NCI-H748 treated with DMSO at 0.1 percent for 48 hours (cell line): ENCODE data around the gene TLX1.
A peak's percentile ranks its signal among the peaks of the same experiment; 100 is the strongest.
"Not testable (repeated sequence)": the region's sequence is repeated elsewhere in the genome, so short reads cannot be mapped to it uniquely, and the experiment has no call there.

ENCODE experiments used
- DNase-seq: peaks from one replicate; lab custom pipeline; 2025; lab: John Stamatoyannopoulos, UW

The TLX1 gene

DNA sequence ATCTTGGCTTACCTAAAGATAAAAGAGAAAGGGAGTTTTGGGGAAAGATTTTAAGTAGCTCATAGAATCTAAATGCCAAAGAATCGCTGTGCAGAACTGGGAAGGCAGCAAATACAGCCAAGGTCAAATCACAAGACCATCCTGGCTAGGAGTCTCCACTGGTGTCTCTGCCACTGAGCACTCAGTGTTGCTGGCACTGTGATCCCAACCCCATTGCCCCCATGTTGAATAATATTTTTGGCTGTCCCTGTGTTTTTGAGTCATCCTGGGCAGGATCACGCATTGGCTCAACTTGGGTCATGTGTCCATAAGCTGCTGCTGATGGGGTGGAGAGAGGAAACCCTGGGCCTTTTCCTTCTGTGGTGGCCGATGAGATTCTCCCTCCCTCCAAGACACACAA, 21.2 kb downstream of the TLX1 start:
- DNase-seq, result no peak

DNA sequence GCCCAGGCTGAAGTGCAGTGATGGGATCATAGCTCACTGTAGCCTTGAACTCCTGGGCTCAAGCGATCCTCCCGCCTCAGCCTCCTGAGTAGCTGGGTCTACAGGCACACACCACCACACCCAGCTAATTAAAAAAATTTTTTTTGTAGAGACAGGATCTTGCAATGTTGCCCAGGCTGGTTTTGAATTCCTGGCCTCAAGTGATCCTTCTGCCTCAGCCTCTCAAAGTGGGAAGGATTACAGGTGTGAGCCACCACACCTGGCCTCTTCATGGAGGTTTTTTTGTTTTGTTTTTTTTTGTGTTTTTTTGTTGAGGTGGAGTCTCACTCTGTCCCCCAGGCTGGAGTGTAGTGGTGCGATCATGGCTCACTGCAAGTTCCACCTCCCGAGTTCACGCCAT, 23.4 kb downstream of the TLX1 start:
- not testable (repeated sequence) for DNase-seq

DNA sequence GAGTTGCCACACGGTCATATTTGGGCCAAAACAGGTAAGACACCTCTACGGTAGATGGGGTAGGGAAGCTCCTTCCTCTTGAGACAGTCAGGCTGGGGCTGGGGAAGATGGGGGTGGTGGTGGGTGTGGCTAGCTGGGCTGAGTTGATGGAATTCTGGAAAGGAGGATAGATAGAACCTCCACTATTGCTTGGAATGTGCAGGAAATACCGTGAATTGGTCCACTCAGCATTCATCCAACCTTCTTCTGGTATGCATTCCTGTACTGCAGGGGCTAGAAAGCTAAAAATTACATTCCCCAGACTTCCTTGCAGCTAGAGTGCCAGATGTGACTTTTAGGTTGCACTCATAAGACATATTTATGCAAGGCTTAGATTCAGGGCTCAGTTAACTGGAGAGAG, 24.8 kb downstream of the TLX1 start:
- no peak for DNase-seq

DNA sequence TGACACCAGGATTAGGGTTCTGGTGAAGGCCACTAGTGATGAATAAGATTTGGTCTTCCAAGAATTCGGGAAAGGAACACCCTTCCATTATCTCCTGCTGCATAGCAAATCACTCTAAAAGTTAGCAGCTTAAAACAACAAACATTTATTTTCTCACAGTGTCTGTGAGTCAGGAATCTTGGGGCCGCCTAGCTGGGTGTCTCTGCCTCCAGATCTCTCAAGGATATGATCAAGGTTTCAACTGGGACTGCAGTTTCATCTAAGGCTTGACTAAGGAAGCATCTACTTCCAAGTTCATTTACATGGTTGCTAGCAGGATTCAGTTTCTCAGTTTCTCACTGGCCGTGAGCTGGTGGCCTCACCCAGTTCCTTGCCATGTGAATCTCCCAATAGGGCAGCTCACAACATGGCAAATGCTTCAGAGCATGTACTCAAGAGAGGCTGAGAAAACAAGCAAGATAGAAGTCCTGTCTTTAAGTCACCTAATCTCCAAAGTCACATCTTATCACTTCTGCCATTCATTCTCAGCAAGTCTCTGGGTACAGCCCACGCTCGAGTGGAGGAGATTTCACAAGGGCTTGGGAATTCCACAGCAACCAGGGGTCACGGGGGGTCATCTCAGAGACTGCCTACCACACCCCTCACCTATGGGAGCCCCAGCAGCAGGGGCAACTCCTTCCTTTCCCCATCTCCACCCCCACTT, 26.8 kb downstream of the TLX1 start:
- DNase-seq, result no peak

DNA sequence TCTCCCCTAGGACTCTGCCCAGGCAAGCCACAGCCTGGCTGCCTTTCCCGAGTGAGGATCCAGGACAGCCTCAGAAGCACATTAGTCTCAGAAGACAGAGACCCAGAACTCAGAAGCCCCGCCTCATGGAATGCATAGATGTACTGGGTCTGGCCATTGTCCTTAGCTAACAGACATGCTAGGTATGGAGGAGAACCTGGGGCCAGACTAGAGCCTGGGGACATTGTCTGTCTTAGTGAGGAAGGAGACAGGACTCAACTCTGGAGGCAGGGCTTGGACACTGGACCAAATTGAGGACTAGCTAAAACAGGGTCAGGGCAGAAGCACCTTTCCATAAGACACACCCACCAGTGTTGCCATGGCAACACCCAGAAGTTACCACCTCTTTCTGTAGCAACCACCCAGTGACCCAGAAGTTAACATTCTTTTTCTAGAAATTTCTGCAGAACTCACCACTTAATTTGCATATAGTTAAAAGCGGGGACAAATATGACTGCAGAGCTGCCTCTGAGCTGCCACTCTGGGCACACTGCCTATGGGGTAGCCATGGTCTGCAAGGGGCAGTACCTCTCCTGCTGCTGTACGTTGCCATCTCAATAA, 27.5 kb downstream of the TLX1 start:
- DNase-seq, result no peak

DNA sequence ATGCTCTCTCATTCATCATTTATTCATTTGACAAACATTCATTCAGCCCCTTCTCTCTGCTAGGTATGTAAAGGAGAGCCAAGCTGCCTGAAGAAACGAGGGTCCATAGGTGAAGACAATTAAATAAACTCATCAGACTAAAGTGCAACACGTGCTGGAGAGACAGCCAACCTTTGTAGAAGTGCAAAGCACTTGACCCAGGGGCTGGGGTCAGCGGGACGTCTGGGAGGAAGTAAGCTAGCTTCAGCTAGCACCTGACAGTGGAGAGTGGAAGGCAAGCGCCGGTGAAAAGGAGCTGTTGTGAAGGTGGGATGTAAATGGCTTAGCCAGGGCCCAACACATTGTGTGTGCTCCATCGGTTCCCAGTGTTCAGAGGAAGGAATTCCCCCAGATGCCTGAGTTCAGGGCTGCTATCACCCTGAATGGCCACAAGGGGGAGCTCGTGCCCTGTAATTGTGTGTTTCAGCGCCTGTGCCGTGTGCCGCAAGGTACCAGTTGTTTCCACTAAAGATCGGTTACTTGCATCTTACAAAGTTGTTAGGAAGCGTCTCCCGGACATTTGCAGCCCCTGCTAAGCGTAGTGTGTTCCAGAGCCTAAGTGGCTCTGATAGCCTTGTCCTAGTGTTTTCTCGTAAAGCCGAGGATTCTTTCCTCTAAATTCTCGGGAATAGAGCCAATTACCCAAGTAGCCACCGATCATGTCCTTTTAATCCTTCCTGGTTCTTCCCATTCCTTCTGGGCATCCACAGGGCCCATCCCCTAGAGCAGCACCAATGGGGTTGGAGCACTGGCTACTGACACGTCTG, 30.6 kb downstream of the TLX1 start:
- peak; percentile 40 for DNase-seq

DNA sequence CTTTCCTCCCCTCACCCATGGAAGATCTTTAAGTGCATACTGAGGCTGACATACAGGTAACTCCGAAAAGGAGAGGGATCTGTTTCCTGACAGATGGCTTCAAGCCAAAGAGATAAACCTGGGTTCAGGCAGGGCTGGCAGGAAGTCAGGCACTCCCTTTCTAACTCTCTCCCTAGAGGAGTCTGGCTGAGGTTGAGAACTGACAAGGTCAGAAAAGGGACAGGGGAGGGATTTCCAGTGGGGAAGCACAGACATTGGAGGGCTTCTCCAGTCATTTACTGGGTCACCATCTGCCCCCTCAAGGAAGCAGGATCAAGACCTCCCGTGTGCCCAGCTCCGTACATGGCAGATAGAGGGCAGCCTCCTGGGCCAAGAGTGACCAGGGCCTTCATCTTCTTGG, 31.6 kb downstream of the TLX1 start:
- no peak for DNase-seq

DNA sequence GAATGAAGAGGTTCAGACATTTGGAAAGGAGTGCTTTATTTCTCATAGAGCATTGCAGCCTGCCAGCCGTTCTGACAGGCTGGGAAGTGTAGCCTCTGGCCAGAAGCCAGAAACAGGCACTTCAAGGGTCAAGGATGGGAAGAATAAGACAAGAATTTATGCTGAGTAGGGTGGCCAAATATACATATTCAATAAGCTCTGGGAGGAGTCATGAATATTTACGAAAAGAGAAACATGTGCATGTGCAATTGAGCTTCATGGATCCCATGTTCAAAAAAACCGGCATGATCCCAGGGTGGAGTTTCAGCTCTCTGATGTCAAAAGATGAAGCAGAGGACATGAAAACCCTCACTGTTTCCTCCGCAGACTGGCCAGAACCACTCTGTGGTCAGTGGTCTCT, 32.9 kb downstream of the TLX1 start:
- no peak for DNase-seq

DNA sequence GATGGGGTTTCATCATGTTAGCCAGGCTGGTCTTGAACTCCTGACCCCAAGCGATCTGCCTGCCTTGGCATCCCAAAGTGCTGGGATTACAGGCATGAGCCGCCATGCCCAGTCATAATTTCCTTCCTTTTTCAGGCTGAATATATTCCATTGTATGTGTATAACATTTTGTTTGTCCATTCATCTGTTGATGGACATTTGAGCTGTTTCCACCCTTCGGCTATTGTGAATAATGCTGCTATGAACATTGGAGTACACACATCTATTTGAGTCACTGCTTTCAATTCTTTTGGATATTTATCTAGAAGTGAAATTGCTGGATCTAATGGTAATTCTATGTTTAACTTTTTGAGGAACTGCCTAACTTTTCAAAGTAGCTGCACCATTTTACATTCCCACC, 34.6 kb downstream of the TLX1 start:
- DNase-seq, result no peak

DNA sequence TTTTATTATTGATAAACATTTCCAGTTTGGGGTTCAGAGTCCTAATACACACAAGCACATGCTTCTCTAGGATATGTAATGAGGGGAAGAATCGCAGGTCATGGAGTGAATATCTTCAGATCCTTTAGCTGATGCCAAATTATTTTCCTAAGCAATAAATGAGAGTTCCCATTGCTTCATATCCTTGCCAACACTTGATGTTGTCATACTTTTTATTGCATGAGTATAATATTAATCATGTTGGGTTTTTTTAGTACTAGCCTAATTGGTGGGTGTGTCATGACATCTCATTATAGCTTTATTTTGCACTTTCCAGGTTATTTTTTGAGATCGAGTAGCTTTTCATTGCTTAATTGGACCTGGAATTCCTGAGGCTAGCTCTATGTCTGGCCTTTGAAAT, 35.3 kb downstream of the TLX1 start:
- DNase-seq, result no peak

DNA sequence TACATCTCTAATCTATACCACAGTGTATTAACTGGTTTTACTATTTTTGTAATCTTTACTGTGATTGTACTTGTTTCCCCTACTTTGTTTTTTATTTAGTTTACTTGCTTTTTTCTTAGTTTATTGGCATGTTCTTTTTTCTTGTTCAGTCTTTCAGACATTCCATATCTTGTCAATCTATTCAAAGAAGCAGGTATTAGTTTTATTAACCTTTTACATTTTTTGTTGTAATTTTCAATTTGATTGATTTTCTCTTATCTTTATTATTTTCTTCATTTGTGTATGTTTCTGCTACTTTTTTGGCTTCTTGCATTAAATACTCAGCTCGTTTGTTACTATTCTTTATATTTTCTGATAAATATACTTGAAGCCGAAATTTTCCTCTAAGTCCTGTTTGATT, 41.6 kb downstream of the TLX1 start:
- DNase-seq, result no peak

DNA sequence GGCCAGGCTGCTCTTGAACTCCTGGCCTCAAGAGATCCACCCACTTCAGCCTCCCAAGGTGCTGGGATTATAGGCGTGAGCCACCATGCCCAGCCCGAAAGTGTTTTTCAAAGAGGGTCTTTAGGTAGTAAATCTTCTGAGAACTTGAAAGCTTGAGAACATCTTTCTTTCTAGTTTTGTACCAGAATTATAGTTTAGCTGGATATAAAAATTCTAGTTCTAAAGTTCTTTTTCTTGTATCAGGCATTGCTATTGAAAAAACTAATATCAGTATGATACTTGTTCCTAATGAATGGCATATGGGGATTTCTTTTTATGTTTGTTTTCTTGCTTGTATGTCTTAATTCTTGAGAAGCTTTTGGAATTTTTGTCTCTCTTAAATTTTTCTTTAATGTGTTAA, 43.2 kb downstream of the TLX1 start:
- no peak for DNase-seq

DNA sequence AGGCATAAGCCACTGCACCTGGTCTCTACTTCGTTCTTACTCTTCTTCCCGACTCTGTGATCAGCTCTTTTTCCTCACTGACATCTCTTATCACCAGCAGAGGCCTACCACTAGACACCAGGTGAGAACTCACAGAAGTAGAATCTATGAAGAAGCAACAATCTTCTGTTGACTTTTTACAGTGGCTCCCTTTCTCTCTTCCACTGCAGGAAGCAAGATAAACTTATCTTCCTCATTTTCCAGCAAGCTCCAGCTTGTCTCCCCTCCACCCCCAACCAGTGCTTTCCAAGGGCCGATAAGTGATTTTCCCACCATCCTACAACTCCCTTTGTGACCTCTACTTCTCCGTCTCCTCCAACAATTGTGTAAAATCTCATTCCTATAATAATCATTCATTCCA, 45.5 kb downstream of the TLX1 start:
- DNase-seq, result no peak

DNA sequence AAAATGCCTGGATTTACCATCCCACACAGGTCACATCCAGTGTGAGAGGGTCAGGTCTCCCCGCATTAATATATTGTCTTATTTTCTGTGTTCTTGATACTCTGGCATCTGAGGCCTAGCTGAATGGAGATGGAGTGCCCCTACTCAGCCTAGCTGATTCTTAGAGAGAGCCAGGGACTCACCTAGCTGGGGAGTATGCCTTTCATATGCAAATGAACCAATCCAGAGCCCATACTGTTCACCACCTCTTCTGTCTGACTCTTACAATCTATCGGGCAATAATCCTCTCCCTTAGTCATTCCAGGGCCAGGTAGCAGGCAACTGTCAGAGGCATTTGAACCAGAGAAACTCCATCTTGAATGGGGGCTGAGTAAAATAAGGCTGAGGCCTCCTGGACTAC, 51.8 kb downstream of the TLX1 start:
- no peak for DNase-seq

DNA sequence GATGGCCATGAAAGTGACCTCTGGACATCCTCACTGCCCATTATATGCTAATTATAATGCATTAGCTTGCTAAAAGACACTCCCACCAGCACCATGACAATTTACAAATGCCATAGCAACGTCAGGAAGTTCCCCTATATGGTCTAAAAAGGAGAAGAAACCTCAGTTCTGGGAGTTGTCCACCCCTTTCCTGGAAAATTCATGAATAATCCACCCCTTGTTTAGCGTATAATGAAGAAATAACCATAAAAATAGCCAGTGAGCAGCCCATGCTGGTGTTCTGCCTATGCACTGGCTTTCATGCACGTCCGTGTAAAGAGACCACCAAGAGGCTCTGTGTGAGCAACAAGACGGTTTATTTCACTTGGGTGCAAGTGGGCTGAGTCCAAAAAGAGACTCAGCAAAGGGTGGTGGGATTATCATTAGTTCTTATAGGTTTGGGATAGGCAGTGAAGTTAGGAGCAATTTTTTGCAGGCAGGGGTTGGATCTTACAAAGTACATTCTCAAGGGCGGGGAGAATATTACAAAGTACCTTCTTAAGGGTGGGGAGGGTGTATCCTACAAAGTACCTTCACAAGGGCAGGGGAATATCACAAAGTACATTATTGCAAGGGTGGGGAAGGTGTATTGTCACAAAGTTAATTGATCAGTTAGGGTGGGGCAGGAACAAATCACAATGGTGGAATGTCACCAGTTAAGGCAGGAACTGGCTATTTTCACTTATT, 52.5 kb downstream of the TLX1 start:
- no peak for DNase-seq
